ENCODE measurements around the gene MTRF1. TPM values are rescaled to one million over a fixed set of nuclear protein-coding genes. Genes with fewer than 3 reads are reported as not detected.

MTRF1 gene, protein sequence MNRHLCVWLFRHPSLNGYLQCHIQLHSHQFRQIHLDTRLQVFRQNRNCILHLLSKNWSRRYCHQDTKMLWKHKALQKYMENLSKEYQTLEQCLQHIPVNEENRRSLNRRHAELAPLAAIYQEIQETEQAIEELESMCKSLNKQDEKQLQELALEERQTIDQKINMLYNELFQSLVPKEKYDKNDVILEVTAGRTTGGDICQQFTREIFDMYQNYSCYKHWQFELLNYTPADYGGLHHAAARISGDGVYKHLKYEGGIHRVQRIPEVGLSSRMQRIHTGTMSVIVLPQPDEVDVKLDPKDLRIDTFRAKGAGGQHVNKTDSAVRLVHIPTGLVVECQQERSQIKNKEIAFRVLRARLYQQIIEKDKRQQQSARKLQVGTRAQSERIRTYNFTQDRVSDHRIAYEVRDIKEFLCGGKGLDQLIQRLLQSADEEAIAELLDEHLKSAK
- 11.7 and 14.5 TPM in 2 replicates for total RNA-seq

GRCh38 chr13:41263261-41263971 is at the start of gene MTRF1:
Gene MTRF1 (minus strand): TSS chr13:41263576. CDS start chr13:41260907, 2,669 bp downstream.
- DNase-seq: peak; percentile 78

DNA sequence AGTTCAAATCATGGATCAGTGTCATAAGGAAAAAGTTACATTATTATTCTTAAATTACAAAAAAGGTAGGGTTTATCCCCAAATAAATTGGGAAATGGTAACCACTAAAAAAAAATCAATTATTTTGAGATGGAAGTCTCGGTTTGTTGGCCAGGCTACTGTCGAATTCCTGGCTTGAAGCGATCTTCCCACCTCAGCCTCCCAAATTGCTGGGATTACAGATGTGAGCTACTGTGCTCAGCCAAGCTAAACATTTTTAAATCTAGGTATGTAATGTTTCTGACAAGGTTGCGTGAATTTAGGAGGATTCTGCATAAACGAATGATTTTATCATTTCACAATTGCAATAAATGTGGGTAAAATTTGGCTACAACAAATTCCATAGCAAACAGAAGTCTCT is 49.7 kb upstream of the MTRF1 start:
- DNase-seq: no peak

DNA sequence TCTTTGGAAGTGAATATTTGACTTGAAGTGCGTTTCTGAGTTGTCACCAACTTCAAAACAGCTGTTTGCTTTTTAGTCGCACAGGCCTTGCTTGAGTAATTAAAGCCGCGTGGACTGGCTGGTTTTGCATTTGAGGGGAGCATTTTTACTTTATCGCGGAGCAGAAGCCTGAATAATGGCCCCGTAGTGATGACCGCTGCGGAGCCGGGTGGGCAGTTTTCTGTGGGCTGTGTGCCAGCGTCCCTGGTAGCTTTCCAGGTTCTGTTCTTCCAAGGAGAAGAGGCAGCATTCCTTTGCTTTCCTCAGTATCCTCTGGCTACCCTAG is 48.8 kb upstream of the MTRF1 start:
- peak; percentile 63 for DNase-seq

DNA sequence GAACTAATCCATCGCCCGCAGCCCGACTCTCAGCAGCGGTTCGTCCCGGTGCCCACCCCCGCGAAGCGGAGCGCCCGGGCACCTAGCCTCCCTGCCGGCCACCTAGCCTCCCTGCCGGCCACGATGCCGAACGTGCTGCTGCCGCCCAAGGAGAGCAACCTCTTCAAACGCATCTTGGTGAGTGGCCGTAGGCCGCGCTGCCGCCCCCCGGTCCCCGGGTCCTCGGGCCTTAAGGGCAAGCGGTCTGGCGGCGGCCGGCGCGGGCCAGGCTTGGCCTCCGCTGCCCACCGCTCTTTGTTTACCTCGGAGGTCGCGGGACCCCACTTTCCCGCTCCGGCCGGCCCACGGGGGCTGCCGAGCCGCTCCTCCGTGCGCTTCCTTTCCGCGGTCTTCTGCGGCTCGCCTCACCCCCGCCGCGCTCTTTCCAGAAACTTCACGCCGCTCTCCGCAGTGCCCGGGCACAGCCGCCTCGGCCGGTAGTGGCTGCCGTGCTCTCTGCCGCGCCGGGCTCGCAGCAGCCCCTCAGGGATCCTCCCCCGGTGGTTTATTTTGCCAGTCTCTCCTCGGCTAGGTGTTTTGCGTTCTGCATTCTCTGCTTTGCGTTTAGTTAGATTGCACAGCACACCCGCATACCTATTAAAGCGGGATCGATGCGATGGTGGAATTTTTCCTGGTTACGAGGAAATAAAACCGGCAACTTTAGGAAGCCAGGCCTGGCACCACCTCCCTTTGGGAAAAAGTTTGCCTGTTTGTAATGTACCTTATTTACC is 48.2 kb upstream of the MTRF1 start:
- DNase-seq: peak; percentile 60

GRCh38 chr13:41310963-41311405 is 47.6 kb upstream of the MTRF1 start, which contains the start of gene NAA16:
Gene NAA16 (plus strand): TSS chr13:41311267. CDS start chr13:41311529, 262 bp downstream.
- DNase-seq: peak; percentile 92

- no peak for DNase-seq
These were observed 44.7 kb upstream of the MTRF1 start for GRCh38 chr13:41307884-41308640.

DNA sequence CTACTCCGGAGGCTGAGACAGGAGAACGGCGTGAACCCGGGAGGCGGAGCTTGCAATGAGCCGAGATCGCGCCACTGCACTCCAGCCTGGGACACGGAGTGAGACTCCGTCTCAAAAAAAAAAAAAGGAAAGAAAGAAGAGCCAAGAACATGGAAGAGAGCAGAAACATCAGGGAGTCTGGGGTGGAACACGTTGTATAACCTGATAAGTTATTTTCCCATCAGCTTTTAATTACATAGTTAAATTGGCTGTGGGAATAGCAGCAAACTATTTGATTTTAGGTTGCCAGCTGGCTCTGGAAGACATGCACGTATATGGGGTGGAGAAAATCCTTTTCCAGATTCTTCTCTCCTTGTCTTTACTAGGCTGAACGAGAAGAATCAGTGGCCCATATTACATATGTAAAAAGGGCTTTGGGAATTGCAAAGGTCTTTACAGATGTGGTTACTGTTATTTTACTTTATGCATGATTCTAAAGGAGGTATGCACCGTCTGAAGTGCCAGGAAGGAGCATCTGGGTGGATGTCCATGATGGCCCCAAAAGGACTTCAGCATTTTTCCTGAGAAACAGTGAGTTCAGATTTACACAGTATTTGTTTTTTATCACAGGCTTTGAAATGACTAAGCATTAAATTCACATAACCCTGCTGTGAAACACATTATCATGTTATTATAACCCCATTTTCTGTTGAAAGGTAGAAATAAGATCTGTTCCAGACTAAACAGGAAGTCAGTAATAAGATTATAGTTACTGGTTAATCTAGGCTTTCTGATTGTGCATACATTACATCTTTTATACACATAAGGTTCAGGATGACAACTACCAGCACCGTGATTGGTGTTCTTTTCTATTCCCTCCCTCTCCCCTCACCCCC is 43.1 kb upstream of the MTRF1 start:
- no peak for DNase-seq

GRCh38 chr13:41304551-41304950 is 41.2 kb upstream of the MTRF1 start:
- DNase-seq: no peak

DNA sequence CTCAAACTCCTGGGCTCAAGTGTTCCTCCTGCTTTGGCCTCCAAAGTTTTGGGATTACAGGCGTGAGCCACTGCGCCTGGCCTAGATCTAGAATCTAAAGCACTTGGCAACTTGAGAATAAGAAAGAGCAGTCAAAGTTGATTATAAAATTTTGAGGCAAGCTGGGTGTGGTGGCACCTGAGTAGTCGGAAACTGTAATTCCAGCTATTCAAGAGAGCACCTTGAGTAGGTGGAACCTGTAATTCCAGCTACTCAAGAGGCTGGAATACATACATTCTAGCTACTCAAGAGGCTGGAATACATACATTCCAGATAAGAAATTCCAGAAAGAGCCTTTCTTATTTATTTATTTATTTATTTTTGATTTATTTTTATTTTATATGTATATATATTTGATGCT is 39.4 kb upstream of the MTRF1 start:
- DNase-seq: no peak

- no peak for DNase-seq
These were observed 36.1 kb upstream of the MTRF1 start for GRCh38 chr13:41299316-41300094.

DNA sequence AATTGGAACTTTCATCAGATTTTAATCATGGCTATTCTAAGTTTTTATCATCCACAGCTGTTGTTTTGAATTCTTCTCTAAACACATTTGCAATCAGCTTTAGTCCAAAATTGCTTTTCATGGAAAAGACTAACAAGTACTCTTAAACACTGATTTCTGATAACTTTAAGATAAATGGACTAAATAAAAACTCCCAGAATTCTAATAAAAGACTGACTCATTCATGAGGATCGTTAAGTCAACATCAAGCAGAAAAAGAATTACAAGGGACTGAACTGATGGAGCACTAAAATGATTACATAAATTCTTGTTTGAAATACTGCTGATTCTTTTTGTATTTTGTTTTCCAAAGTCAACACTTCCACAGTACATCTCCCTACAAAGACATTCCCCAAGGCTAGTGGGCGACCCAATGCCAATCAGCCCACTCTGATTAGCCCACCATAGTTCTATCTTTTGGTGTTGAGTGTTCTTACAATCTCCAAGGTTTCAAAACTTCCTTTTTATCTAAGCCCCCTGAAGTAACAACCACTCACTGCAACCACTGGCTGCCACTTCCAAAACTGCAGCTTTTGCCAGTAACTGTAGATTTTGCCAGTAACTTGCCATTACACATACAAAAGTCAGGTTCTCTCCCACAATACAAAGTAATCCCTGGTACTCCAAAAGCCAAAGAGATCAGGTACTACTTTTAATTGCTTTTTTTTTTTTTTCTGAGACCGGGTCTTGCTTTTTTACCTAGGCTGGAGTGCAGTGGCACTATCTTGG is 33.7 kb upstream of the MTRF1 start:
- DNase-seq: no peak

GRCh38 chr13:41295973-41296372 is 32.6 kb upstream of the MTRF1 start:
- no peak for DNase-seq

GRCh38 chr13:41294914-41295313 is 31.5 kb upstream of the MTRF1 start:
- DNase-seq: no peak

GRCh38 chr13:41293272-41293671 is 29.9 kb upstream of the MTRF1 start:
- DNase-seq: no peak

DNA sequence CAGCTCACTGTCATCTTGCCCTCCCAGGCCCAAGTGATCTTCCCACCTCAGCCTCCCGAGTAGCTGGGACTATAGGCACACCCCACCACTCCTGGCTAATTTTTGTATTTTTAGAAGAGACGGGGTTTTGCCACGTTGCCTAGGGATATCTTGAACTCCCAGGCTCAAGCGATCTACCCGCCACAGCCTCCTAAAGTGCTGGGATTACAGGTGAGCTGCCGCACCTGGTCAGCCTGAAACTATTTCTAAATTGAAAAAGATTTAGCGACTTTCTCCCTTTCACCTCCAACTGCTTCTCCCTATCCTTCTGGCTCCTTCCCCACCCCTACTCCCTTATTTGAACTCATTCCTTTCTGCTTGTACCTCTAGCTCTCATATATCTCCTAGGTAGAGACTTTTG is 27.9 kb upstream of the MTRF1 start:
- DNase-seq: no peak

- no peak for DNase-seq
These were observed 26.1 kb upstream of the MTRF1 start for GRCh38 chr13:41289463-41289881.

DNA sequence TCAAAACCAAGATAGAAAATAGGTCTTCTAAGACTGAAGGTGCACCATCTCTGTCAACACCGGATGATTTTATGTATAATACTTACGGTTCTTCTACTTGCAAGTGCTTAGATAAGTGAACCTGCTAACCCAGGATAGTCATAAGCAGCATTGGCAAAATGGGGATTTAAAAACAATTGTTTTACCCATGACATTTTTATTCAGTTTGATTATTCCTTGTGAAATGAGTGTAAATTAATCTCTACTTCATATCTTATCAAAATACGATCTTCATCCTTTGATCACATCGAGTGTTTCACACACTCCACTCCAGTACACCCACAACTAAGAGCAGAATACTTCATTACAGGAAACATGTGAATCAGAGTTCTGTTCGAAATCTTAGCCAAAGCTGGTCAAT is 23.0 kb upstream of the MTRF1 start:
- no peak for DNase-seq

DNA sequence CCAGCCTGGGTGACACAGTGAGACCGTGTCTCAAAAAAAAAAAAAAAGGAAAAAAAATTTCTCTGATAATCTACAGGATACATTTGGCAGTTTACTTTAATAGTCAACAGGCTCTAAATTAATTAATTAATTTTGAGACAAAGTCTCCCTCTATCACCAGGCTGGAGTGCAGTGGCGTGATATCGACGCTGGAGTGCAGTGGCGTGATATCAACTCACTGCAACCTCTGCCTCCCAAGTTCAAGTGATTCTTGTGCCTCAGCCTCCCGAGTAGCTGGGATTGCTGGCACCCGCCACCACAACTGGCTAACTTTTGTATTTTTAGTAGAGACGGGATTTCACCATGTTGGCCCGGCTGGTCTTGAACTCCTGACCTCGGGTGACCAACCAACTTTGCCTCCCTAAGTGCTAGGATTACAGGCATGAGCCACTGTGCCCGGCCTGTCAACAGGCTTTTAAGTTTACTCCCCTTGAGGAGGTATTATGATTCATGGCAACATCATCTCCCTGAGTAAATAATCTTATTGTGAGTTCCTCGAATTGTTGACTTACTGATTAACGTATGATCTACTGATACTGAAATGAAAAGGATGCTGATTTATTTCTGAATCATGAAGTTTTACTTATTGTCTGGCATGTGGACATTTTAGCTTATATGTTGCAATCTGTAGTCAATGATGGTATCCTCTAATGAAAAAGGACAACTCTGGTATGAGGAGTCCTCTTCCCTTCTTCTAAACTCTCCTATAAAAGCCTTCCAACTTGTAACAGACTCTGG is 21.3 kb upstream of the MTRF1 start:
- DNase-seq: peak; percentile 46

- no peak for DNase-seq
These were observed 18.8 kb upstream of the MTRF1 start for GRCh38 chr13:41282129-41282571.
